K562 (cell line): ENCODE data around the gene PNMA8B. TPM values are rescaled to one million over a fixed set of nuclear protein-coding genes. Genes with fewer than 3 reads are reported as not detected.

Experiments
- ATAC-seq: fragments of 200-7000 bp; cut with Tn5 transposase; 3 replicates; pipeline ENCODE4 v1.9.1; 2020; ENCODE audit warnings: moderate library complexity
- BruUV-seq: library from RNA; stranded (reverse); fragments of 400-500 nt; replicated peaks from 2 replicates; lab custom pipeline; 2021; lab: Mats Ljungman, UMichigan
- CTCF ChIA-PET: fragments of 300-600 bp; formaldehyde crosslinking; extraction: SDS; loops from one replicate; lab custom pipeline; 2021; ENCODE audit warnings: low intra/inter-chr PET ratio; lab: Yijun Ruan, JAX
- POLR2A ChIA-PET: fragments of 300-600, 350-650 bp; sonication (Branson Sonifier 250); formaldehyde crosslinking; extraction: SDS; loops from one replicate; lab custom pipeline; 2021; ENCODE audit warnings: antibody characterized with exemption, inconsistent platforms; lab: Yijun Ruan, JAX
- DNase-seq, 4 experiments: peaks; one replicate each; pipeline versions ENCODE4 v3.0.0 to v3.0.0-alpha.2; 2011 to 2018; ENCODE audit warnings: low spot score in 3 of 4, mixed read lengths in 3 of 4; ENCODE audit errors: extremely low read depth in 1 of 4
- FAIRE-seq: peaks from 2 replicates; lab custom pipeline; 2011; peaks lifted over from hg19 to GRCh38; lab: Jason Lieb, UNC
- H2AFZ ChIP-seq: 2 replicates; pipeline ENCODE4 v1.6.0; 2011; ENCODE audit warnings: low read depth, low read length, control low read depth, inconsistent platforms
- H3K27ac ChIP-seq: fragments of 200-600 bp; 3 replicates; pipeline ENCODE4 v1.8.0; 2011; ENCODE audit warnings: low read depth, mild to moderate bottlenecking, control low read depth, inconsistent platforms, low read length, moderate library complexity, mixed read lengths; ENCODE audit errors: extremely low read depth
- H3K27me3 ChIP-seq, 2 experiments: fragments of 300-600 bp in 1 of 2; 2 replicates in 1 of 2; 3 replicates in 1 of 2; pipeline versions ENCODE4 v1.6.0 to v1.8.0; 2011; ENCODE audit warnings: inconsistent platforms in 2 of 2, low read length in 2 of 2, mild to moderate bottlenecking in 1 of 2, mixed read lengths in 1 of 2, moderate library complexity in 1 of 2; ENCODE audit not compliant: control insufficient read depth in 2 of 2, insufficient read depth in 2 of 2
- H3K36me3 ChIP-seq: fragments of 300-600 bp; 3 replicates; pipeline ENCODE4 v1.8.0; 2011; ENCODE audit warnings: mild to moderate bottlenecking, low read length, inconsistent platforms; ENCODE audit not compliant: control insufficient read depth, insufficient read depth
- H3K4me1 ChIP-seq, 2 experiments: fragments of 200-600 bp in 1 of 2; replicated peaks in 1 of 2; 2 replicates in 1 of 2; 3 replicates in 1 of 2; pipeline versions ENCODE4 v1.5.1 to v1.8.0; 2011; ENCODE audit warnings: inconsistent platforms in 2 of 2, low read length in 2 of 2, mild to moderate bottlenecking in 1 of 2, mixed read lengths in 1 of 2, moderate library complexity in 1 of 2; ENCODE audit not compliant: control insufficient read depth in 2 of 2, insufficient read depth in 2 of 2
- H3K4me2 ChIP-seq: 2 replicates; pipeline ENCODE4 v1.6.1; 2011; ENCODE audit warnings: low read length, control low read depth, inconsistent platforms, mixed read lengths; ENCODE audit not compliant: insufficient read depth
- H3K4me3 ChIP-seq: fragments of 200-600 bp; sonication (generic), shearing (Covaris generic); 2 replicates; pipeline ENCODE4 v1.5.1; 2016; ENCODE audit warnings: control low read depth, inconsistent platforms
- H3K79me2 ChIP-seq: fragments of 200-600 bp; 3 replicates; pipeline ENCODE4 v1.8.0; 2011; ENCODE audit warnings: low read length, inconsistent platforms; ENCODE audit not compliant: control insufficient read depth, insufficient read depth
- H3K9ac ChIP-seq, 2 experiments: 2 replicates each; pipeline versions ENCODE4 v1.6.0 to v1.6.1; 2011; ENCODE audit warnings: low read depth in 2 of 2, low read length in 2 of 2, control low read depth in 1 of 2, inconsistent platforms in 1 of 2, mild to moderate bottlenecking in 1 of 2, mixed read lengths in 1 of 2; ENCODE audit not compliant: insufficient read depth in 1 of 2
- H3K9me1 ChIP-seq: one replicate; pipeline ENCODE4 v1.6.0; 2011; ENCODE audit warnings: inconsistent platforms, mild to moderate bottlenecking, low read length, moderate library complexity; ENCODE audit not compliant: control insufficient read depth, insufficient read depth
- H3K9me3 ChIP-seq: replicated peaks from 2 replicates; pipeline ENCODE4 v1.5.1; 2011; ENCODE audit warnings: low read depth, low read length, inconsistent platforms; ENCODE audit not compliant: control insufficient read depth, insufficient read depth
- H4K20me1 ChIP-seq: replicated peaks from 2 replicates; pipeline ENCODE4 v1.6.1; 2011; ENCODE audit warnings: low read length, inconsistent platforms, mixed read lengths; ENCODE audit not compliant: control insufficient read depth, insufficient read depth
- BCOR ChIP-seq: fragments of 450-650 bp; IDR thresholded peaks from 2 replicates; pipeline ENCODE4 v1.6.1; 2016
- CTCFL ChIP-seq: IDR thresholded peaks from 2 replicates; pipeline ENCODE4 v1.6.1; 2011; ENCODE audit warnings: borderline replicate concordance, low read depth, mild to moderate bottlenecking, moderate library complexity, low read length; ENCODE audit not compliant: insufficient read depth, poor library complexity, severe bottlenecking
- HMG20B ChIP-seq: fragments of 250-450 bp; sonication (Bioruptor Pico); IDR thresholded peaks from 2 replicates; pipeline ENCODE4 v1.5.0; 2021; ENCODE audit warnings: mild to moderate bottlenecking
- MYC ChIP-seq, 2 experiments: fragments of 250-450 bp in 1 of 2; sonication (Bioruptor Pico) in 1 of 2; IDR thresholded peaks; 2 replicates each; pipeline versions ENCODE4 v1.5.1 to v1.6.1; 2012 to 2021; ENCODE audit warnings: low read depth in 2 of 2, borderline replicate concordance in 1 of 2, improper control_type of control experiment in 1 of 2, low read length in 1 of 2, mild to moderate bottlenecking in 1 of 2, moderate library complexity in 1 of 2
- NBN ChIP-seq: fragments of 450-650 bp; IDR thresholded peaks from 2 replicates; pipeline ENCODE4 v1.6.1; 2016; ENCODE audit warnings: low read depth, mild to moderate bottlenecking
- RBM15 ChIP-seq: fragments of 200-400 bp; formaldehyde crosslinking; IDR thresholded peaks from 2 replicates; pipeline ENCODE4 v1.6.1; 2018; ENCODE audit warnings: mild to moderate bottlenecking, low read length, moderate library complexity; ENCODE audit not compliant: insufficient read depth
- RBM25 ChIP-seq: fragments of 200-400 bp; formaldehyde crosslinking; IDR thresholded peaks from 2 replicates; pipeline ENCODE4 v1.6.1; 2018; ENCODE audit warnings: low read length, low read depth, moderate library complexity; ENCODE audit not compliant: severe bottlenecking
- REST ChIP-seq, 2 experiments: fragments of 450-650 bp; formaldehyde crosslinking in 1 of 2; IDR thresholded peaks; 2 replicates each; pipeline versions ENCODE4 v1.4.0 to v1.6.1; 2014 to 2020; ENCODE audit warnings: mild to moderate bottlenecking in 2 of 2, borderline replicate concordance in 1 of 2, low read depth in 1 of 2
- ZFP36 ChIP-seq: fragments of 150-350 bp; IDR thresholded peaks from 2 replicates; pipeline ENCODE4 v1.6.1; 2018; ENCODE audit warnings: low read length, low read depth; ENCODE audit not compliant: partially characterized antibody
- ZNF121 ChIP-seq: sonication (generic); formaldehyde crosslinking; conservative IDR thresholded peaks from 2 replicates; pipeline ENCODE4 v1.8.0; 2022; ENCODE audit warnings: missing genetic modification reagents
- ZNF384 ChIP-seq: IDR thresholded peaks from 2 replicates; pipeline ENCODE4 v1.6.1; 2012; ENCODE audit warnings: low read depth, low read length, improper control_type of control experiment
- WGBS: fragments of 100-300 bp; shearing (Covaris generic); methylation state at CpG from one replicate; pipeline ENCODE4 v1.1.6; 2016; ENCODE audit warnings: low coverage, mixed read lengths; ENCODE audit not compliant: insufficient coverage; ENCODE audit errors: missing lambda C conversion rate; 5-methylcytosine and 5-hydroxymethylcytosine counted together
- in situ Hi-C: fragments of 300-500 bp; cut with MboI; formaldehyde crosslinking; loops from 4 replicates; pipeline ENCODE4 v1.15.0; 2018; ENCODE audit warnings: inconsistent platforms, mixed read lengths
- intact Hi-C: fragments of 100-400 bp; cut with micrococcal nuclease; formaldehyde crosslinking; loops from 2 replicates; pipeline ENCODE4 v1.14.2; 2022
- polyA plus RNA-seq, 8 experiments: library from polyadenylated mRNA; depleted of rRNA in 4 of 8; stranded (reverse) in 5 of 8; unstranded in 3 of 8; fragments of >200 nt; fragmentation: Nextera tagmentation in 2 of 8; fragmentation: Illumina TruSeq in 1 of 8; extraction: Ambion mirVana in 2 of 8; extraction: Trizol in 1 of 8; gene quantifications; 2 replicates each; pipeline versions ENCODE4 v1.2.1 to v1.2.3, GENCODE V29; 2011 to 2014; ENCODE audit warnings: inconsistent platforms in 1 of 8, missing spikeins in 1 of 8
- total RNA-seq, 7 experiments: library from RNA; depleted of rRNA in 6 of 7; stranded (reverse); fragments of >200 nt in 6 of 7; fragmentation: Illumina TruSeq in 2 of 7; extraction: Trizol in 2 of 7; gene quantifications; 2 replicates each; pipeline versions ENCODE4 v1.2.1 to v1.2.3, GENCODE V29; 2011 to 2021; ENCODE audit warnings: low replicate concordance in 1 of 7

Gene PNMA8B
- total and polyA plus RNA-seq, 9 of the 15 experiments (the other 6 are each of a cell fraction or from before 2014, with no cell fraction given): not detected

- H3K9me1 ChIP-seq: no peaks in the 10 kb centered on the region
- CTCF ChIA-PET: interaction anchor here (0.6 to 5.7 kb wide), 4 partner anchors 22 to 430 kb away, joined by 3 to 115 read pairs (median 7); no protein-coding TSS in a partner anchor
- BruUV-seq: no TSS peak
- DNase-seq: peak; percentile 58 to 80 (median 76)
- H3K4me2 ChIP-seq: no peak overlapping the region
- no peak overlapping the region for H3K9ac ChIP-seq
- H2AFZ ChIP-seq: peak overlapping the region; percentile 62
- POLR2A ChIA-PET: interaction anchor here (0.7 to 1.4 kb wide), 4 partner anchors 111 to 216 kb away, joined by 3 read pairs; no protein-coding TSS in a partner anchor
- H3K36me3 ChIP-seq: no peaks in the 10 kb centered on the region
- no peaks in the 10 kb centered on the region for H3K79me2 ChIP-seq
- H3K9me3 ChIP-seq: no peaks in the 10 kb centered on the region
- peaks cover 0 to 8% of the 10 kb centered on the region in 2 experiments; a peak in 3 of 5 replicates for H3K4me1 ChIP-seq
- FAIRE-seq: peak; percentile 82
- H3K27me3 ChIP-seq: no peaks in the 10 kb centered on the region
- in situ Hi-C loops: no loop called here
- no peak overlapping the region for H3K27ac ChIP-seq
- 13% methylated on average over 6 of the region's 6 CpGs for WGBS
- H3K4me3 ChIP-seq: no peak overlapping the region
- intact Hi-C loops: no loop called here
- ATAC-seq: peak; percentile 76
- no peaks in the 10 kb centered on the region for H4K20me1 ChIP-seq
- TF ChIP-seq ZNF121 (CRISPR knock-in tag): no peak
- peak; percentile 83 for TF ChIP-seq BCOR
- TF ChIP-seq HMG20B (CRISPR knock-in tag): no peak
- TF ChIP-seq ZNF384: peak; percentile 61; the same call in 1 of the 2 replicates
- TF ChIP-seq NBN: 0 out of 2 replicates have a peak, but pooled peaks have one; percentile 14
- peak; percentile 20 for TF ChIP-seq CTCFL
- peak; percentile 39; the same call in 1 of the 2 replicates for TF ChIP-seq REST (IDR thresholded peaks at IDR 0.05; ENCODE audit: borderline replicate concordance)
- no peak for TF ChIP-seq REST (CRISPR knock-in tag; IDR thresholded peaks at IDR 0.05; ENCODE audit: low read depth)
- no peak for TF ChIP-seq RBM15
- peak; percentile 78 for TF ChIP-seq ZFP36
- TF ChIP-seq MYC (IDR thresholded peaks at IDR 0.05; ENCODE audit: low read depth, low read length): 0 out of 2 replicates have a peak, but pooled peaks have one; percentile 48
- no peak for TF ChIP-seq MYC (CRISPR knock-in tag; IDR thresholded peaks at IDR 0.05; ENCODE audit: borderline replicate concordance, low read depth)
- TF ChIP-seq RBM25: peak; percentile 69
Measured at GRCh38 chr19:46515879-46516350, 20.2 kb upstream of the PNMA8B start.
